ENCODE measurements around the gene PITX3.

DNA sequence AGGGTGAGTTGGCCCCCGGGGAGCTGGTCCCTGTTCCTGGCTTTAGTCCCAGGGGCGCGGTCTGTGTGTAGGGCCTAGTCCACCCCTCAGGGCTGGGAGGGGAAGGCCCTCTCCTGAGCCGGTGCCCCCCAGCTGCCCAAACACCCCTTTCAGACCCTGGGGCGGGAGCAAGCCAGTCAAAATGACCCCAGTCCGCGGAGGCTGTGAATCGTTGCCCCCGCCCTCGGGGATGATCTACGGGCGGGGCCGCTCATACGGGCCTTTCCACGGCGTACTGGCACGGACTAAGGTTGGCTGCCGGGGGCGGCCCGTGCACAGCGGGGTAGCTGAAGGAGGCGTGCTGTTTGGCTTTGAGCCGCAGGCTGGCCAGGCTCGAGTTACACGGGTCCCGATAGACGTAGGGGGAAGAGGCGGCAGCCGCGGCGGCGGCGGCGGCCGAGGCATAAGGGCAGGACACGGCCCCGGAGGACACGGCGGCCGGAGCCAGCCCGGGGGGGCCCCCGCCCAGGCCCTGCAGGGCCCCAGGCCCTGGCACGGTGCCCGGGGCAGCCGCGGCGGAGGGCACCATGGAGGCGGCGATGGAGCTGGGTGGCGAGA lies 10.9 kb downstream of the PITX3 start:
- TF ChIP-seq POLR2A (IDR thresholded peaks at IDR 0.05; ENCODE audit: low read depth, low read length) (no peak), SPI1 (IDR thresholded peaks at IDR 0.05; ENCODE audit: low read depth, low read length) (no peak)

All from GM12891 (cell line).